Left lung (tissue), 10 donors: ENCODE results near the gene LRRC8B. TPM values are rescaled to one million over a fixed set of nuclear protein-coding genes. Genes with fewer than 3 reads are reported as not detected.

Experiments
- ATAC-seq: fragments of 200-7000 bp; cut with Tn5 transposase; one replicate; pipeline ENCODE4 v1.9.1; 2020; ENCODE audit warnings: moderate library complexity
- DNase-seq, 4 donors: peaks; one replicate each; pipeline ENCODE4 v3.0.0-alpha.2; 2013 to 2020
- H3K27ac ChIP-seq, 2 donors: fragments of 200-600 bp; sonication (generic) in 1 of 2; one replicate each; pipeline versions ENCODE4 v1.5.0 to v1.8.0; 2020 to 2021
- H3K27me3 ChIP-seq, 2 donors: fragments of 200-600 bp; sonication (generic) in 1 of 2; one replicate each; pipeline versions ENCODE4 v1.5.0 to v1.8.0; 2020 to 2021
- H3K36me3 ChIP-seq, 2 donors: fragments of 200-600 bp; sonication (generic) in 1 of 2; one replicate each; pipeline versions ENCODE4 v1.5.0 to v1.8.0; 2020 to 2021
- H3K4me1 ChIP-seq, 2 donors: fragments of 200-600 bp; one replicate each; pipeline ENCODE4 v1.8.0; 2021
- H3K4me3 ChIP-seq, 2 donors: fragments of 200-600 bp; sonication (generic) in 1 of 2; one replicate each; pipeline versions ENCODE4 v1.5.0 to v1.8.0; 2020 to 2021; ENCODE audit warnings: mild to moderate bottlenecking in 1 of 2
- H3K9me3 ChIP-seq, 2 donors: fragments of 200-600 bp; sonication (generic) in 1 of 2; one replicate each; pipeline versions ENCODE4 v1.5.0 to v1.8.0; 2020 to 2021
- CTCF ChIP-seq, 2 donors: fragments of 200-600 bp; sonication (generic) in 1 of 2; IDR thresholded peaks; one replicate each; pipeline versions ENCODE4 v1.5.0 to v1.8.0; 2021; ENCODE audit warnings: antibody characterized with exemption in 2 of 2
- intact Hi-C, 2 donors: fragments of 100-400 bp; cut with DNase I; formaldehyde crosslinking; loops; one replicate each; pipeline versions ENCODE4 v1.11.2 to v1.14.2; 2022
- polyA plus RNA-seq, 6 donors: library from polyadenylated mRNA; unstranded; fragments of 120-200 nt; gene quantifications; one replicate each; pipeline ENCODE4 v1.2.1, GENCODE V29; 2013; ENCODE audit not compliant: insufficient read length in 6 of 6
- total RNA-seq, 2 donors: library from RNA; stranded (reverse); fragmentation: NEBNext Ultra II Directional; extraction: Animal tissue kit (Norgen Biotek cat#: 25700); gene quantifications; one replicate each; pipeline ENCODE4 v1.2.1, GENCODE V29; 2021
- donor health status: DM: no; HTN: yes; CAD: no.
- donor health status: DM: no; HTN: no; CAD: no.

Gene LRRC8B
- total and polyA plus RNA-seq, 8 donors = 8.9 to 22.5 (median 10.4) TPM

GRCh38 chr1:89489047-89489729 is 35.4 kb upstream of the LRRC8B start:
- no peaks in the 10 kb centered on the region for H3K36me3 ChIP-seq
- no peaks in the 10 kb centered on the region for H3K27me3 ChIP-seq
- peaks cover 0 to 17% of the 10 kb centered on the region in 2 donors for H3K4me1 ChIP-seq
- peak in 2 of 4 donors; percentile 35 to 44 for DNase-seq
- ATAC-seq = peak; percentile 92
- no peak for TF ChIP-seq CTCF (IDR thresholded peaks at IDR 0.05)
- H3K9me3 ChIP-seq = no peaks in the 10 kb centered on the region
- no peak overlapping the region for H3K27ac ChIP-seq
- H3K4me3 ChIP-seq = no peak overlapping the region
- intact Hi-C loops = loop anchor here in 1 of 2 donors (10.0 kb wide), 1 partner anchor 276 kb away; no protein-coding TSS in a partner anchor

- Histone ChIP-seq H3K9me3 (no peaks in the 10 kb centered on the region), H3K27ac (no peak overlapping the region), H3K36me3 (no peaks in the 10 kb centered on the region), H3K27me3 (no peaks in the 10 kb centered on the region), H3K4me3 (no peak overlapping the region), H3K4me1 (peaks cover 0 to 13% of the 10 kb centered on the region in 2 donors)
- ATAC-seq = no peak
- intact Hi-C loops = no loop called here
- DNase-seq = no peak
- no peak for TF ChIP-seq CTCF (IDR thresholded peaks at IDR 0.05)
These were observed 34.2 kb upstream of the LRRC8B start for GRCh38 chr1:89490389-89490788.

DNA sequence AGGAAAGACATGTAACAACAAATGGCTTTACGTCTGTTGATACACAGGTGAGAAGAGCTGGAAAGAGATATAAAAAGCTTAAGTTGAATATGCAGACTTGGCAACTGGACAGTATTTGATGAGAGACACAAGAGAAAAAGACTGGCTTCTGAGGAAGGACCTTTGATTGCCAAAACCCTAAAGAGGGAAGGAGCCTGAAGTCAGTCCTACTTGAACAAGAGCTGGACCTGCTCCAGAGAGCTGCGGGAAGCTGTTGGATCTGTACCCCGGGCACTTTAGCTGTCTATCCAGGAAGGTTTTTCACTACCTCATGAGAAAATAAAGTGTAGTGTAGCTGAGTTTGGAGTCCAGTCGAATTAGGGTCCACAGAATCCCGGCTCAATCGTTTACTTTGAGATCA is 25.3 kb upstream of the LRRC8B start:
- H3K27ac ChIP-seq = no peak overlapping the region
- ATAC-seq (peak; percentile 76), DNase-seq (no peak)
- no peak overlapping the region for H3K4me3 ChIP-seq
- no peak for TF ChIP-seq CTCF (IDR thresholded peaks at IDR 0.05)
- intact Hi-C loops = no loop called here
- peaks cover 0 to 3% of the 10 kb centered on the region in 2 donors for H3K4me1 ChIP-seq
- no peaks in the 10 kb centered on the region for H3K9me3 ChIP-seq
- no peaks in the 10 kb centered on the region for H3K27me3 ChIP-seq
- no peaks in the 10 kb centered on the region for H3K36me3 ChIP-seq

DNA sequence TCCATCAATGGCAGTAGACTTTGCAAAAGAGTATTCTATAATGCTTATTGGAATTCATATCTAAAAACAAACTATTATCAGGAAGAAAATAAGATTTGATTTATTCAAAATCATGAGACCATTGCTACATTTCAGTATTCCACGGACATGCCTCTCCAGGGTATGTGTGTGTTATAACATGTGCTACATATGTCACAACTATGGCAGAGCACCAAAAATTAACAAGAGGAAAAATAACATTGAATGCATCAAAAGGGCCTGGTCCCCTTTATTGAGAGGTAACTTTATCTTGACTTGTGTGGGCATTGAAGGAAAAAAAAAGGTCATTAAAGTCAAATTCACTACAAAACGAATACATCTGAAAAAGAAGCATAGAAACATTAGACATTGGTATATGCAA is 22.6 kb upstream of the LRRC8B start:
- Histone ChIP-seq H3K27me3 (no peaks in the 10 kb centered on the region), H3K4me3 (no peak overlapping the region), H3K27ac (no peak overlapping the region), H3K9me3 (no peaks in the 10 kb centered on the region), H3K36me3 (no peaks in the 10 kb centered on the region), H3K4me1 (peaks cover 0 to 3% of the 10 kb centered on the region in 2 donors)
- DNase-seq (no peak), ATAC-seq (no peak)
- no peak for TF ChIP-seq CTCF (IDR thresholded peaks at IDR 0.05)
- intact Hi-C loops = no loop called here

DNA sequence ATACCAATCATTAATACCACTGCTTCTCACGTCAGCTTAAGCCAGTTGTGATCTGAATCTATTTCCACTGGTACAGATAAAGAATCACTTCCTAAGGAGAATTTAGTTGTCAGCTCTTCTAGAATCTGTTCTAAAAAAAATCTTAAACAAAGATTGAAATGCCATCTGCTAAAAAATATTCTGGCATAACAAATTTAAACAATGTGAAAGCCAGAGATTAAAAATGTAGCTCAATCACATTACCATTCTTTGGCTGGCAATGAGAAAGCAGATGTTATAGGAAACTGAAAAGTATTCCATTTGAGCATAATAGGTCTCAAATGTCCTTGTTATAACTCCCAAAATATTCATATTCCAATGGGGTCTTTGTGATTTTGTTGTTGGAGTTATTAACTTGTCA is 21.7 kb upstream of the LRRC8B start:
- no peaks in the 10 kb centered on the region for H3K36me3 ChIP-seq
- no peaks in the 10 kb centered on the region for H3K27me3 ChIP-seq
- no peak for TF ChIP-seq CTCF (IDR thresholded peaks at IDR 0.05)
- H3K9me3 ChIP-seq = no peaks in the 10 kb centered on the region
- H3K4me1 ChIP-seq = peaks cover 0 to 3% of the 10 kb centered on the region in 2 donors
- ATAC-seq (no peak), DNase-seq (no peak)
- intact Hi-C loops = no loop called here
- H3K27ac ChIP-seq = no peak overlapping the region
- no peak overlapping the region for H3K4me3 ChIP-seq
